Amygdala (tissue), 56 donors: ENCODE data around the gene PRM3.

Source experiments
- DNase-seq, 56 donors: peaks; one replicate each; lab custom pipeline; 2025; lab: John Stamatoyannopoulos, UW

Gene PRM3

GRCh38 chr16:11232302-11232851 lies 41.1 kb downstream of the PRM3 start:
- no peak for DNase-seq

GRCh38 chr16:11231367-11231970 lies 42.0 kb downstream of the PRM3 start:
- DNase-seq: no peak

- no peak for DNase-seq
Measured at GRCh38 chr16:11229906-11230305, 43.5 kb downstream of the PRM3 start.

GRCh38 chr16:11229432-11229831 lies 44.0 kb downstream of the PRM3 start:
- DNase-seq: no peak

- no peak for DNase-seq
Measured at GRCh38 chr16:11225677-11226549, 47.5 kb downstream of the PRM3 start.

GRCh38 chr16:11224894-11225676 lies 48.3 kb downstream of the PRM3 start:
- peak in 1 of 56 donors; percentile 2 for DNase-seq

GRCh38 chr16:11224096-11224893 lies 49.1 kb downstream of the PRM3 start:
- DNase-seq: peak in 7 of 56 donors; percentile 0 to 27 (median 14)
